Activated naive CD8-positive, alpha-beta T cell treated with anti-CD3 and anti-CD28 coated beads for 36 hours (primary cell): ENCODE results near the gene SLC25A21. TPM values are rescaled to one million over a fixed set of nuclear protein-coding genes. Genes with fewer than 3 reads are reported as not detected.

Source experiments
- DNase-seq: peaks from one replicate; pipeline ENCODE4 v3.0.0; 2021
- H3K27ac Mint-ChIP-seq: one replicate; pipeline ENCODE4 v1.8.0; 2022; ENCODE audit warnings: mild to moderate bottlenecking, moderate library complexity, mixed read lengths
- H3K27me3 Mint-ChIP-seq: one replicate; pipeline ENCODE4 v1.8.0; 2022; ENCODE audit warnings: mild to moderate bottlenecking, mixed read lengths
- H3K36me3 Mint-ChIP-seq: one replicate; pipeline ENCODE4 v1.8.0; 2021; ENCODE audit warnings: mild to moderate bottlenecking, mixed read lengths
- H3K4me1 Mint-ChIP-seq: one replicate; pipeline ENCODE4 v1.8.0; 2021; ENCODE audit warnings: mixed read lengths
- H3K4me3 Mint-ChIP-seq: one replicate; pipeline ENCODE4 v1.8.0; 2022; ENCODE audit warnings: mild to moderate bottlenecking, moderate library complexity, mixed read lengths
- H3K9me3 Mint-ChIP-seq: one replicate; pipeline ENCODE4 v1.8.0; 2022; ENCODE audit warnings: mixed read lengths
- total RNA-seq, 2 experiments: library from RNA; stranded (reverse); gene quantifications; one replicate each; pipeline ENCODE4 v1.2.3, GENCODE V29; 2021

SLC25A21 gene
- total RNA-seq, 2 experiments from 2014 or later: not detected

DNA sequence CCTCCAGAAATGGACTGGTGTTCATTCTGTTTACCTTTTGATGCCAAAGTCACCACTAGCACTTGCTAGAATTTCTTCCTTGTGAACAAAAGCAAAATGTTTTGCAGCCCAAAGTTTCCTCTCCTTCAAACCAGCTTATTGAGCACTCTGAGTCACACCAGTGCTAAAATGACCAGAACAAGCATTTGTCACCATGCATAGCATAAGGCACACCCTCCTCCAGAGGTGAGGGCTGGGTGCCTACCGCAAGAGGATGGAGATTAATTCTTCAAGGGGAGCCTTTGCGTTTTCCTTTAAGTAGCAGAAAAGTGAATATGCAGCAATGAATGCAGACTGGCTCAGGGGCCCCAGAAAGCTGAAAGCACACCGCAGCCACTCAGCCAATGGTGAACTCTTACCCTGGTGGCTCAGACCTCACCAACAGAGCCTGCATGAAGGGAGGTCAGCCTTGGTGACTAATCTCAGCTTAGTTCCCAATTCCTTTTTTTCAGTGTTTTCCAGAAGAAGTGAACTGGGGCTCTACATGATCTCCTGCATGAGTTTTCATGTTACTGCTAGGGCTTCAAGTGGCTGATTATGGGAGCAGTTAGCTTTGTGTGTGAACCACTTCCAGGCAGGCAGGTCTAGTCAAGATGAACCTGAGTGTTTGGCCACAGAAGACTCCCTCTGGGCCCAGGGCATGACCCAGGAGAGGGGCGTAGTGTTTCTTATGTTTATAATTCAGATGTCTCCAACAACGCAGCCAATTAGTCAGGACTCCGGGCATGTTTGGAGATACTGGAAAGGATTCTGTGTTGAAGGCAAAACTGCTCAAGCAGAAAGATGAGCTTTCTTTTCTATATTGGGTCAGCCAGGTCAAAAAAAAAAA is 414.4 kb downstream of the SLC25A21 start:
- H3K27me3 Mint-ChIP-seq: peaks cover 5% of the 10 kb centered on the region
- H3K27ac Mint-ChIP-seq: no peak overlapping the region
- peaks cover 2% of the 10 kb centered on the region for H3K9me3 Mint-ChIP-seq
- no peaks in the 10 kb centered on the region for H3K4me1 Mint-ChIP-seq
- H3K36me3 Mint-ChIP-seq: no peaks in the 10 kb centered on the region
- H3K4me3 Mint-ChIP-seq: no peak overlapping the region
- no peak for DNase-seq

DNA sequence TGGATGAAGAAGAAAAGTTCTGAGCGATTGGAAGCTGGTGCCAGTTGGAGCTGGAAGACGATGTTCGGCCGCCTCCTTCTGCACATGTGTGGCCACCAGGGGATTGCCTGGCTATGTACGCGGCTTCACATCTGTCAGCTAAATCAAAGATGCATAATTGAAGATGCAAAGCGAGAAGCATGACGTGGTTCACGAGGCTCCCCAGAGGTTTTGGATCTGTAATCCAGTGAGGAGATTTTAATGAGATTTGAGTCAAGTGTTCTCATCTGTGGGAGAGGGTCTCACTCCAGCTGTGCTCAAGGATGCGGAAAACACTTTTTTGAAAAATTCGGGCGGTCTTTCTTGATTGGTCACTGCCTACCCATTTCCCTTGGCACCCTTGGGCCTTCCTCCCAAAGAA is 416.2 kb downstream of the SLC25A21 start:
- Mint-ChIP-seq H3K27ac (no peak overlapping the region), H3K4me1 (no peaks in the 10 kb centered on the region), H3K4me3 (no peak overlapping the region), H3K9me3 (peaks cover 5% of the 10 kb centered on the region), H3K36me3 (no peaks in the 10 kb centered on the region), H3K27me3 (no peaks in the 10 kb centered on the region)
- no peak for DNase-seq

DNA sequence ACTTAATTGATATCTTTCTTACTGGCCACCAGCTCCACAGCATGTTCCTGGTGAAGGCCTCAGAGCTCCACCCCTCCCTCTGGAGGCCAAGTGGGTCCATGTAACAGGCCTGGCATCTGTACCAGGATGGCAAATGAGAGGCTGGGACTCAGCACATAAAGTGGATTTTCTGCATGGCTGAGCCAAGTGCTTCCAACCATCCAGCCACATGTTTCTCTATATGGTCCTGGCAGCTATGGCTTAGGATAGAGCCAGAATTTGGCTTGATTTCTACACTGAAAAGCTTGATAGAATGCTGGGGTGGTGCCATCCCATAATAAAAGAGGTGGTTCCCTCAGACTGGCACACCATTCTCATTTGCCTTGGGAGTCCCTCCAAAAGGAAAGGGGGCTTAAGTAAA is 416.6 kb downstream of the SLC25A21 start:
- no peak for DNase-seq
- no peak overlapping the region for H3K4me3 Mint-ChIP-seq
- H3K9me3 Mint-ChIP-seq: peaks cover 5% of the 10 kb centered on the region
- H3K27ac Mint-ChIP-seq: no peak overlapping the region
- H3K27me3 Mint-ChIP-seq: no peaks in the 10 kb centered on the region
- no peaks in the 10 kb centered on the region for H3K36me3 Mint-ChIP-seq
- no peaks in the 10 kb centered on the region for H3K4me1 Mint-ChIP-seq

DNA sequence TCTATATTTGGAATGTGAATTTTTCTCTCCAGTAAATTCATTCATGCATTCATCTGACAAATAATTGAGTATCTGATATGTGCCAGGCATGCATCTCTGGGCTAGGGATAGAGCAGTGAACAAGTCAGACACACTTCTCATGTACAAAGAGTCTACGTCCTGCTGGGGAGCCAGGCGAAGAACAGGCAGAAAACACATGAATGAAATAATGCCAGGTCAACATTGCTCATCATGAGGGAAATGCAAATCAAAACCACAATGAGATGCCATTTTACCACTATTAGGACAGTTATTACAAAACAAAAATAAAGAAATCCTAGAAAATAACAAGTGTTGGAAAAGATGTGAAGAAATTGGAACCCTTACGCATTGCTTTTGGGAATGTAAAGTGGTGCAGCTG is 420.5 kb downstream of the SLC25A21 start:
- no peaks in the 10 kb centered on the region for H3K27me3 Mint-ChIP-seq
- no peaks in the 10 kb centered on the region for H3K36me3 Mint-ChIP-seq
- no peak overlapping the region for H3K4me3 Mint-ChIP-seq
- H3K27ac Mint-ChIP-seq: no peak overlapping the region
- no peak for DNase-seq
- peaks cover 5% of the 10 kb centered on the region for H3K9me3 Mint-ChIP-seq
- H3K4me1 Mint-ChIP-seq: no peaks in the 10 kb centered on the region

DNA sequence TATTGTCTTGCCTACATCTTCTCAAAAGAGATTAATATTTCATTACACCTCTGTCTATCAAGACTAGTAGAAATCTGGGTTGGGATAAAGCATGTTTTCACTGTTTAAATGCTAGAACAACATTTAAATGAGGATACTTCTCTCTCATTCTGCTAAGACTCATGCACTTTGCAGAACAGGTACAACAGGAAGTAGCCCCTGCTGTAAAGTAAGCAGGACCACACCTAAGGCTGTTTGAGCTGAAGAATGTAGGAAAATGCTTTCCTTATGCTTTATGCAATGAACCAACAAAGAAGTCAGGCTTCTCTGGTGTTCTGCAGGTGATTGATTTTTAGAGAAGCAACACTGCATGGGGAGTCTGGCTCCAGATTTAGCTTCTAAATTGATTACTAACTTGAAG is 421.3 kb downstream of the SLC25A21 start:
- Mint-ChIP-seq H3K36me3 (no peaks in the 10 kb centered on the region), H3K27me3 (no peaks in the 10 kb centered on the region), H3K4me3 (no peak overlapping the region), H3K9me3 (peaks cover 5% of the 10 kb centered on the region), H3K27ac (no peak overlapping the region), H3K4me1 (no peaks in the 10 kb centered on the region)
- DNase-seq: no peak

DNA sequence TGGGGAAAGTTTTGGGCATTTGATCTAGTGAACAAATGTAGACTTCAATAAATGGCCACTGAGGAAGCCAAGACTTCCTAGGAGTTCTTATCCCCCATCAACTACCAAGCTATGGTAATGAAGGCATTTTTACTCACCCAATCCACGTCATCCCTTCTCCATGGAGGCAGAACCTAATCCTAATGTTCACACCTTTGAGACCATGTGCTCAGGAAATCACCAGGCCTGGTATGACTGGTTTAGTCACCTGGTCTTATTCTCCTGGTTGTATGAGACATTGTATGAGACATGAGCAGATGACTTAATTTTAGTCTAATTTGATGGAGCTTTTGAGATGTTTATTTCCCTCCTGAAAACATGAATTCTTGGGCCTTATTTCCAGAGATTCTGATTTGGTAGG is 422.2 kb downstream of the SLC25A21 start:
- no peaks in the 10 kb centered on the region for H3K36me3 Mint-ChIP-seq
- no peaks in the 10 kb centered on the region for H3K27me3 Mint-ChIP-seq
- no peaks in the 10 kb centered on the region for H3K4me1 Mint-ChIP-seq
- H3K4me3 Mint-ChIP-seq: no peak overlapping the region
- peaks cover 9% of the 10 kb centered on the region for H3K9me3 Mint-ChIP-seq
- no peak overlapping the region for H3K27ac Mint-ChIP-seq
- DNase-seq: no peak

DNA sequence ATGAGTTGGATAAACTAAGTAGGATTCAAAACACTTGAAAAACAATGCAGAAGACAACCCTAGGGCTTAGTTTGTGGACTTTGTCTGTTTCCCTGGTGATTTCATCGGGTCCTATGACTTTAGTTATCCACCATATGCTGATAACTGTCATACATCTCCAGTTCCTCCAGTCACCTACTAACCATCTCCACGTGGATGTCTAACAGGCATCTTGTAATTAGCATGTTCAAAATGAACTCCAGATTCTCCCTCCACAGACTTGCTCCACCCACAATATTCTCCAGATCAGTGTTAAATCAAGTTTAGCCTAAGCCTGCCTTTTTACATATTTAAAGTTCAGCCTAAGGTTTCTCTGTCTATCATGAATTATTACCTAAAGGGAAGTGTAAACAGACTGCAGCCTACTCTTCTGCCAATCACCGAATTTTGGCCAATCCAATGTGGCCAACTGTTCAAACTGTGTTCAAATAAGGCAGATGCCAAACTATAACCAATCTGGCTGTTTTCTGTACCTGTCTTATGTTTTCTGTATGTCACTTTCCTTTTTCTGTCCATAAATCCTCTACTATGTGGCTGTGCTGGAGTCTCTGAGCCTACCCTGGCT is 423.7 kb downstream of the SLC25A21 start:
- Mint-ChIP-seq H3K4me1 (no peaks in the 10 kb centered on the region), H3K36me3 (no peaks in the 10 kb centered on the region), H3K27ac (no peak overlapping the region), H3K9me3 (peaks cover 11% of the 10 kb centered on the region), H3K27me3 (no peaks in the 10 kb centered on the region), H3K4me3 (no peak overlapping the region)
- DNase-seq: no peak

DNA sequence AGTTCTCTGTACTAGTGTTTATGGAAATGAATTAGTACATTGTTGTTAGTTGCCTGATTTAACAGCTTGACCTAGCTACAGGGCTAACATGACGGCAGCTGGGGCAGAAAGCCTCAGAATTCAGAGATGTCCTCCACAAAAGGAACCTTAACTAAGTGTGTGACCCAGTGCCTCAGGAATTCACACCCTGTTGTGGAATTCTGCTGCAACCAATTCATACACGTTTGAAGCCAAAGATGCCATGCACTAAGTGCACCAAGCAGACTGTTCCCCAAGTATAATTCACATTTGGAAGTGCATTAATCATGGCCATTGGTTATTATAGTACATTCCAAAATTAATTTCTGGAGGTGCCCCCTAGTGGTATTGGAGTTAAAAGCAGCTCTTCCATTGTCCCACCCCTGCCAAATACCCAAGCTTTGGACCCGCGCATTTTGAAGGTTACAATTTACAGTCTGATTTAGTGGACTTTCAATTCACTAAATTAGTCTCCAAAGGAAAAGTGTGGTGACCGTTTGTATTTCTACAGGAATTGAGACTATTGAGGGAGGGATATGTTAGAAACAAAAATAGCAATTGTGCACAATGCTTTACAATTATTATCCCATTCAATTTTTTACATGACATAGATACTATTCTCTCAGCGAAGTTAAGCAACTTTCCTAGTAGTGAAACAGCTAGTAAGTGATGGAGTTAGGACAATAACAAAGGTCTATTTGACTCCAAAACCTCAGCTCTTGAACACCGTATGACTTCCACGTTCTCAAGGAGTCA is 424.8 kb downstream of the SLC25A21 start:
- no peaks in the 10 kb centered on the region for H3K36me3 Mint-ChIP-seq
- DNase-seq: no peak
- no peak overlapping the region for H3K4me3 Mint-ChIP-seq
- no peak overlapping the region for H3K27ac Mint-ChIP-seq
- no peaks in the 10 kb centered on the region for H3K27me3 Mint-ChIP-seq
- H3K9me3 Mint-ChIP-seq: peaks cover 6% of the 10 kb centered on the region
- H3K4me1 Mint-ChIP-seq: no peaks in the 10 kb centered on the region

DNA sequence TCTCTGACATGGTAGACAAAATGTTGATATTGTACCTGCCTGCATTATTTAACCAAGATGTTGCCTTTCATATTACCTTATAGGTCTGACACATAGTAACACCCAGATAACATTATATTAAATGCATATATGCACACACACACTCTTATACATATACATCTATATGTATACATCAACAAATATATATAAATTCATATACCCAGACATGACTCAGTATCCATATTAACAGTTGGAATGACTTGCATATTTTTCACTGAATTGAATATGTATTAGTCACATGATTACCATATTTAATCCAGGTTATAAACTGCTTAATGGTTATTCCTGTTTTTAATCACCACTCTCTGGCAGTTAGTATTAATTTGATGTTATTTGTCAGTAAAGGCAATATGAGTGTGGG is 425.5 kb downstream of the SLC25A21 start:
- Mint-ChIP-seq H3K4me3 (no peak overlapping the region), H3K4me1 (no peaks in the 10 kb centered on the region), H3K27ac (no peak overlapping the region), H3K27me3 (no peaks in the 10 kb centered on the region), H3K9me3 (peaks cover 6% of the 10 kb centered on the region), H3K36me3 (no peaks in the 10 kb centered on the region)
- DNase-seq: no peak

DNA sequence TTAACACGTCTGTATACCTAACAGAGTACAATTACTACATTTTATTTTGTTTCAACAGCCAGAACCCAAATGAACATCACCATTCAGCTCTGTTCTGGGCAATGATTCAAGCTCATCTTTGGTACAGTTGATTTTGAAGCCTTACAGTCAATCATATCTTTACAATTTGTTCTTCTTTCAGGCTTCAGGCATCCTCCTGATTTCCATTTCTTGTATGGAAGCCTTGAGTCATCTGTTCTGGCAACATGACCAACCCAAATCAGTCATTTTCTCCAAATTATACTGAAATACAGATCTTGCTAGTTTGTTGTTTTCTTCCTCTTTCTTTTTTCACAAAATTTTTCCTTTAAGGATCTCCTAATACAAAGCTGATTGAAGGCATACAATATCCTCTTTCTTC is 430.5 kb downstream of the SLC25A21 start:
- Mint-ChIP-seq H3K4me1 (no peaks in the 10 kb centered on the region), H3K36me3 (no peaks in the 10 kb centered on the region), H3K27me3 (no peaks in the 10 kb centered on the region), H3K4me3 (no peak overlapping the region), H3K27ac (no peak overlapping the region), H3K9me3 (peaks cover 6% of the 10 kb centered on the region)
- DNase-seq: no peak

DNA sequence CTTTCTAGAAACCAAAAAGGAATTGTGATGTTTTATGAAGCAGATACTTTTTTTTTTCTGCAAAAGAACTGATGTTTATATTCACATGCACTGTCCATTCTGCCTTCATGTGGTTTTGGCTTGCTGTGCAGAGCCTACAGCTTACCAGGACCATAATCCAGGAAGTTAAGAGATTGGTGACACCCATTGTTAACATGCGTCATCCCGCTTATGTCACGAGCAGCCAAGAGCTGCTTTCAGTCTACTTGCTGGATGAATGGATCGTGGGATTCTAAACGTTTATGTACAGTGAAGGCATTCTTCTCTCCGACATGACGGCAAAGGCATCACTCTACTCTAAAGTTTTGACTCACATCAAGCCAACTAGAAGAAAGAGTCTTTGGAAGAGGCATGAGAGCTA is 434.1 kb downstream of the SLC25A21 start:
- no peaks in the 10 kb centered on the region for H3K36me3 Mint-ChIP-seq
- H3K27ac Mint-ChIP-seq: no peak overlapping the region
- no peaks in the 10 kb centered on the region for H3K4me1 Mint-ChIP-seq
- H3K27me3 Mint-ChIP-seq: no peaks in the 10 kb centered on the region
- DNase-seq: no peak
- H3K9me3 Mint-ChIP-seq: no peaks in the 10 kb centered on the region
- H3K4me3 Mint-ChIP-seq: no peak overlapping the region

DNA sequence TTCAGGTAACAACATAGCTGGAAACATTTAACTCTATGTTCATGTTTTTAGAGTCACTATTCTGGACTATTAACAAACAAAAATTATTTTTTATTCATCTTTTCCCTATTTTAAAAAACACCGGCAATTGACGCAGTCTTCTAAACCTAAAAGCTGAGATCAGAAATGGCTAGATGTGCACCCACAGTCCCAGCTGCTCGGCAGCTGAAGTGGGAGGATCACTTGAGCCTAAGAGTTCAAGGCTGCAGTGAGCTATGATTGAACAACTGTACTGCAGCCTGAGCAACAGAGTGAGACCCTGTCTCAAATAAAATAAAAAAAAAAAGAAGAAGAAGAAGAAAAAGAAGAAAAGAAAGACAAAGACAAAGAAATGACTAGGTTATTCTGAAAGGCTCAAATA is 446.3 kb downstream of the SLC25A21 start:
- Mint-ChIP-seq H3K27ac (no peak overlapping the region), H3K4me1 (no peaks in the 10 kb centered on the region), H3K27me3 (no peaks in the 10 kb centered on the region), H3K4me3 (no peak overlapping the region), H3K36me3 (no peaks in the 10 kb centered on the region), H3K9me3 (no peaks in the 10 kb centered on the region)
- no peak for DNase-seq

DNA sequence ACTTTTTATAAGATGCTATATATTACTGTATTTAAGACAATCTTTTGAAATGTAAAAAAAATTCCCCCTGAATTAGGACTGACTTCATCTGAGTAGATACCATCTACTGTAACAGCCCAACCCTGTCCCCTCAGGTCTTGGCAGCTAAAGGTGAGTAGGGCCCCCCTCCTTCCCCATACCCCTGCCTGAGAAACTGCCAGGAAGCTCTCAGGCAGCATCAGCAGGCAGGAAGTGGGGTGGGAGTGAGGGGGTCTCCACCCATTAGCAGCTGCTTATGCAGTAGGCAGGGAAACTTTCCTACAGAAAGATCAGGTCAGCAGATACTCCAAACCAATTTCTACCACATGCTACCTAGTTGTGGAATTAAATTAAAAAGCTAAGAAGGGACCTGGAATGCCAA is 448.2 kb downstream of the SLC25A21 start:
- Mint-ChIP-seq H3K27me3 (no peaks in the 10 kb centered on the region), H3K27ac (no peak overlapping the region), H3K36me3 (no peaks in the 10 kb centered on the region), H3K4me3 (no peak overlapping the region), H3K9me3 (no peaks in the 10 kb centered on the region), H3K4me1 (no peaks in the 10 kb centered on the region)
- no peak for DNase-seq

DNA sequence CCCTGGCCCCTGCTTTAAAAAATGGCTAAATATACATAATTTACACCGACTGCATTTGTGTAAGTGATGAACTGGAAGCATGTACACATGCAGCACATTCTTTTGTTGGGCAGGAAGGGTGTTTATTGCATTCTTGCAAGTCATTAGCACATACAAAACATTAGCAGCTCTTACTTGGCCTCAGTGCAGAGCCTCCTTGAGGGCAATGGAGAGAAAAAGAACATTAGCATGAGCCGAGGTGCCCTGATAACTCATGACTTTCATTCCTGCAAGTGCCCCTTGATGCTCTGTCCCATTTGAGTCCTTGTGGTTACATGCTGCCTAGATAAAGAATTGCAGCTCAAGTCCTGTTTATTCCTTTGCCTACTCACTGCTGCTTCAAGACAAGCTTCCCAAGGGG is 448.9 kb downstream of the SLC25A21 start:
- H3K4me1 Mint-ChIP-seq: no peaks in the 10 kb centered on the region
- H3K27me3 Mint-ChIP-seq: no peaks in the 10 kb centered on the region
- no peak overlapping the region for H3K27ac Mint-ChIP-seq
- H3K36me3 Mint-ChIP-seq: no peaks in the 10 kb centered on the region
- no peaks in the 10 kb centered on the region for H3K9me3 Mint-ChIP-seq
- H3K4me3 Mint-ChIP-seq: no peak overlapping the region
- DNase-seq: no peak

DNA sequence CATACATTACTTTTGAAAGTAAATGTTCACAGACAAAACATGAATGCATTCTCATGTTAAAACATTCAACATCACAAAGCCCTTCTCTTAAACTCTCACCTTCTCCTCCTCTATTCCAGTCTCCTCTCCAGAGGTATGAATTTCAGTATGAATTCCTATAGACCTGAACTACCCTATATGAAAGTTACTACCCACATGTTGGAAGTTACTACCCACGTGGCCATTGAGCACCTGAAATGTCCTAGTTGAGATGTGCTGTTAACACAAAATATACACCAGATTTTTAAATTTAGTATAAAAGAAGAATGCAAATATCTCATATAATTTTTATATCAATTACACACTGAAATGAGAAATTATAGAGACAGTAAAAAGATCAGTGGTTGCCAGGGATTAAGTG is 450.5 kb downstream of the SLC25A21 start:
- H3K4me3 Mint-ChIP-seq: no peak overlapping the region
- H3K36me3 Mint-ChIP-seq: no peaks in the 10 kb centered on the region
- H3K27me3 Mint-ChIP-seq: no peaks in the 10 kb centered on the region
- no peaks in the 10 kb centered on the region for H3K4me1 Mint-ChIP-seq
- no peak for DNase-seq
- no peaks in the 10 kb centered on the region for H3K9me3 Mint-ChIP-seq
- H3K27ac Mint-ChIP-seq: no peak overlapping the region
